ENCODE results near the gene NAV2. TPM values are rescaled to one million over a fixed set of nuclear protein-coding genes. Genes with fewer than 3 reads are reported as not detected.

Gene NAV2
- polyA plus RNA-seq, 3 donors, result not detected

- no peaks in the 10 kb centered on the region for H3K4me1 Mint-ChIP-seq
- WGBS (ENCODE audit: insufficient coverage), result 92% methylated on average over 1 of the region's 4 CpGs
Observed at GRCh38 chr11:19961225-19961624, 248.6 kb downstream of the NAV2 start.

GRCh38 chr11:19962053-19962800 is 249.6 kb downstream of the NAV2 start:
- H3K27ac Mint-ChIP-seq, result no peak overlapping the region
- Histone ChIP-seq H4K20me1 (ENCODE audit: insufficient read depth, low read length) (no peaks in the 10 kb centered on the region), H3K79me2 (ENCODE audit: insufficient read depth, low read length) (no peaks in the 10 kb centered on the region), H3K9me3 (replicated peaks in 1 of 2; ENCODE audit: control insufficient read depth in 1 of 2, insufficient read depth in 1 of 2, low read length in 2 of 2) (no peaks in the 10 kb centered on the region), H3K27me3 (ENCODE audit: control insufficient read depth in 2 of 2, insufficient read depth in 2 of 2, low read length in 2 of 2) (peaks cover 0 to 2% of the 10 kb centered on the region in 2 donors), H3K36me3 (replicated peaks in 1 of 2; ENCODE audit: control insufficient read depth in 1 of 2, insufficient read depth in 2 of 2, low read length in 2 of 2) (no peaks in the 10 kb centered on the region), H3K4me3 (replicated peaks in 1 of 3; ENCODE audit: low read depth in 2 of 3, low read length in 3 of 3) (no peak overlapping the region), H3K4me2 (replicated peaks; ENCODE audit: extremely low read depth, low read length, poor library complexity, severe bottlenecking) (no peak overlapping the region), H2AFZ (ENCODE audit: insufficient read depth, low read depth, low read length, poor library complexity, severe bottlenecking) (no peak overlapping the region), H3K27ac (ENCODE audit: low read depth in 1 of 2, low read length in 2 of 2) (no peak overlapping the region), H3K9ac (ENCODE audit: insufficient read depth, low read length, poor library complexity, severe bottlenecking) (no peak overlapping the region), H3K4me1 (ENCODE audit: control insufficient read depth in 1 of 2, insufficient read depth in 2 of 2, low read length in 2 of 2) (no peaks in the 10 kb centered on the region)
- TF ChIP-seq CTCF (IDR thresholded peaks at IDR 0.05), result no peak
- H3K9me3 Mint-ChIP-seq, result peaks cover 0 to 3% (median 0%) of the 10 kb centered on the region in 7 donors
- no peaks in the 10 kb centered on the region for H3K36me3 Mint-ChIP-seq
- no peak for DNase-seq
- H3K27me3 Mint-ChIP-seq (ENCODE audit: low read depth in 3 of 3), result peaks cover 4 to 9% (median 5%) of the 10 kb centered on the region in 3 donors
- intact Hi-C loops (cut with micrococcal nuclease), result no loop called here
- WGBS (ENCODE audit: insufficient coverage), result 83% methylated on average over 3 of the region's 4 CpGs
- H3K4me1 Mint-ChIP-seq, result no peaks in the 10 kb centered on the region
- no peak overlapping the region for H3K4me3 Mint-ChIP-seq

More at GRCh38 chr11:19961225-19961624, 248.6 kb downstream of the NAV2 start:
- no peak for TF ChIP-seq CTCF (IDR thresholded peaks at IDR 0.05)
- no peak overlapping the region for H3K4me3 ChIP-seq (replicated peaks in 1 of 3; ENCODE audit: low read depth in 2 of 3, low read length in 3 of 3)
- Mint-ChIP-seq H3K27ac (no peak overlapping the region), H3K9me3 (peaks cover 0 to 3% (median 0%) of the 10 kb centered on the region in 7 donors), H3K27me3 (ENCODE audit: low read depth in 3 of 3) (peaks cover 2 to 7% (median 4%) of the 10 kb centered on the region in 3 donors), H3K36me3 (no peaks in the 10 kb centered on the region), H3K4me3 (no peak overlapping the region)
- H3K4me1 ChIP-seq (ENCODE audit: control insufficient read depth in 1 of 2, insufficient read depth in 2 of 2, low read length in 2 of 2), result no peaks in the 10 kb centered on the region
- no peaks in the 10 kb centered on the region for H3K79me2 ChIP-seq (ENCODE audit: insufficient read depth, low read length)
- DNase-seq, result no peak
- no peaks in the 10 kb centered on the region for H3K36me3 ChIP-seq (replicated peaks in 1 of 2; ENCODE audit: control insufficient read depth in 1 of 2, insufficient read depth in 2 of 2, low read length in 2 of 2)
- no peak overlapping the region for H3K9ac ChIP-seq (ENCODE audit: insufficient read depth, low read length, poor library complexity, severe bottlenecking)
- no peak overlapping the region for H2AFZ ChIP-seq (ENCODE audit: insufficient read depth, low read depth, low read length, poor library complexity, severe bottlenecking)
- H3K27ac ChIP-seq (ENCODE audit: low read depth in 1 of 2, low read length in 2 of 2), result no peak overlapping the region
- no peak overlapping the region for H3K4me2 ChIP-seq (replicated peaks; ENCODE audit: extremely low read depth, low read length, poor library complexity, severe bottlenecking)
- intact Hi-C loops (cut with micrococcal nuclease), result no loop called here
- H3K27me3 ChIP-seq (ENCODE audit: control insufficient read depth in 2 of 2, insufficient read depth in 2 of 2, low read length in 2 of 2), result peaks cover 0 to 2% of the 10 kb centered on the region in 2 donors
- H3K9me3 ChIP-seq (replicated peaks in 1 of 2; ENCODE audit: control insufficient read depth in 1 of 2, insufficient read depth in 1 of 2, low read length in 2 of 2), result no peaks in the 10 kb centered on the region
- no peaks in the 10 kb centered on the region for H4K20me1 ChIP-seq (ENCODE audit: insufficient read depth, low read length)

Data from CD14-positive monocyte (primary cell).